GM19025 (cell line): Measurements from ENCODE around the gene OR6V1.
"Not testable (repeated sequence)": the region's sequence is repeated elsewhere in the genome, so short reads cannot be mapped to it uniquely, and the experiment has no call there.

ENCODE experiments used
- ATAC-seq: cut with Tn5 transposase; IDR thresholded peaks from one replicate; pipeline ENCODE4 v1.9.1; 2021; ENCODE audit warnings: mild to moderate bottlenecking, low read depth, moderate library complexity; ENCODE audit not compliant: unreplicated experiment

The OR6V1 gene

DNA sequence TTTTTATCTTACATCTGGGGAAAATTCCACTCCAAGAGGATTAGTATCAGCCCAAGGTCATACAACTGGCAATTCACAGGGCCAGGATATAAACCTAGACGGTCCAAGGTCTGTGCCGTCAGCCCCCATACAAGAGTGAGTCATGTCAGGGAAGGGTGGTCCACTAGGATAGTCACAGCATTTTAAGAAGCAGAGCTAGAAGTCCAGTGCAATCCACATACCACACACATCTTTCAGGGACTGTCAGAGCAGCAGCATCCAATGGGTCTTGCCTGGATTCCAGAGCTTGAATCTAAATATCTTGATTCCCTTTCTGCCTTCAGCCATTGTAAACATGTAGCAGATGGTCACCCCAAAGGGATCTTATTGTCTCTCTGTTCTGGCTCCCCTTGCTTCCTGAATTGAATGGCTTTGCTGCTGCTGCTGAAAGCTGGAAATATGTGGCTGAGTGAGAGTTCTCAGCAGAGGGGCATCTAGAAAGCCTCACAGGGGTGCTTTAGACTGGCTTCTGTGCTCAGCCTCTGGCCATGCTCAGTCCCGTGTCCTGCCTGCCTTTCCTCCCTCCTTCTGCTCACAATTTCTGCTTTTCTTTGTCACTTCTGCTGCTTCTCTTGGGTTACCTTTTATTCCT, 9.9 kb upstream of the OR6V1 start:
- ATAC-seq, result no peak

DNA sequence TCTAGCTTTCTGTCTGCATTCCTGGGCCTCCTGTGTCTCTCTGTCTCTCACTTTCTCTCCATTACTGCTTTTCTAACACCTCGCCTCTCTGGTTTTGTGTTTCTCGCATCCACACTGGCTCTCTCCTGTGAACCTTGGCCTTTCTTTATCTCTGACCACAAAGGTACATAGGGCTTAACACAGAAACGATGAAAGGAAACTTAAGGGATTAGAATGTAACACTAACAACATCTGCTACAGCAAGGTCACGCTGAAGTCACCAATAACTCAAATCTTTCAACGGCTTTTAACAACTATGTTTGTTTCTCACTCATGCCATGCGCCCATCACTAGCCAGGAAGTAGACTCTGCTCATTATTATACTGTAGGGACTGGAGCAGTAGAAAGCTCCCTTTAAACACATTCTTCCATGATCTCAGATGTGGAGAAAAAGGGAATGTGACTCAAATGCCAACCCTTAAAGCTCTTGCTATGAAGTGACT, 9.3 kb upstream of the OR6V1 start:
- ATAC-seq, result no peak

DNA sequence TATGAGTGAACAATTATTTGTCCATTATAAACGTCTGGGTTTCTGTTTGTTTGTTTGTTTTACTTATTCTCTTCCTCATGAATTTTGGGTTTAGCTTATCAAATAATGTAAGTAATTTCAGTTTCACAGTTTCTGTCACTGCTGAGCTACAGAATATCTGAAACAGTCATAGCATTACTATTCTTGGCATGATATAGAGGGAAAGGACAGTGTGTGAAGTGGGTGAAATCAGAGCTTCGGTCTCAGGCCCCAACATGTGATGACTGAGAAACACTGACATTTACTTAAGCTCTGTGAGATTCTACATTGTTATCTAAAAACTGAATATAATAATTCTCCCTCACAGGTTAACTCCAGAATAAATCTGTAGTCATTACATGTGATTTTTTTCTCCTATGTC, 8.8 kb upstream of the OR6V1 start:
- ATAC-seq, result no peak

DNA sequence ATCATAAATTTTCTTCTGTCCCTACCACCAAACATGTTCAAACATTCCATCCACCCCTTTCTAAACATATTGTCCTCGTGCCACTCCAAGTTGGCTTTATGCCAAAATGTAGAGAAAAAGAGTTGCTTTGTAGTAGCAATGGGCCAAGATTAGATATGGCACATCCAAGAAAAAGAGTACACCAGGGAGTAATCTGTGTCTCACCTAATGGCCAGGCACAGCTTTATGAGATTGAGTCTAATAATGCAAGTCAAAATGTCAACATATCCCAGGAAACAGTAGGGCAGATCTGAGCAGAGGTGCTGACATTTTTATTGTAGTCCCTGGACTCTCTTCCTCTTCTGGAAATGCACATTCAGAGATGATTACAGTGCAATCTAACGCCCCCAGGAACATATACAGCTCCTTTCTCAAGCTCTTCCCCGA, 5.7 kb upstream of the OR6V1 start:
- no peak for ATAC-seq

DNA sequence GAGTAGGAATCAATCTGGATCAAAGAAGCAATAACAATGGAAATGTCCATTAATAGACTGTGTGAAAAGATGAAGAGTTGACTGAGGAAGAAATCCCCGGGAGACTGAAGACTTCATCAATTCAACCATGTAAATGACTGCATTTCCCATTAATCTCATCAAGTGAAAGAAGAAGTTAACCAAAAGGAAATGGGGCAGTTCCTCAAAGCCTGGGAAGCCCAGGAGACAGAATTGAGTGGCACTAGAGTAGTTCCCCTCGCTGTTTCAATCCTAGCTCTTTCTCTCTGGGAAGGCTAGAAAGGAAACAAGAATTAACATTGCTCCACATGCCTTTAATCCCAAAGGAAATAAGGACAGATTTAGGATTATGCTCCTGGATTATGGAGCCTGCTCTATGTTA, 4.8 kb upstream of the OR6V1 start:
- ATAC-seq, result no peak

DNA sequence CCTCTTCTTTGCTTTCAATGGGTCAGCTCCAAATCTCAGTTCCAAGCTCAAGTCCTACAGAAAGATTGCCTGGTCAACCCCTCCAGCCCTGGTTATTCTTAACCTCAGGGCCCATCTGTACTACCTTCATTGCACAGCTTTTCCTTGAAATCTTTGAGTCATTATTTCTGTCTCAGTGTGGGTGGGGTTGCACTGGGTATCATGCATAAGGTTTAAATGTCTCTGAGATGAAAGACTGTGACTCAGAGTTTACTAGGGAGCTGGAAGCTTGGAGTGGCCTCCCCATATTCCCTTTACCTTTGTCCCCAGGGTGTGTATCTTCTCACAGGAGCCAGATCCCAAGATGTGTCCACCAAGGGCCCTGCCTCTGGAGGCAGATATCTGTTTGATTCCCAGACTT, 3.3 kb upstream of the OR6V1 start:
- no peak for ATAC-seq

DNA sequence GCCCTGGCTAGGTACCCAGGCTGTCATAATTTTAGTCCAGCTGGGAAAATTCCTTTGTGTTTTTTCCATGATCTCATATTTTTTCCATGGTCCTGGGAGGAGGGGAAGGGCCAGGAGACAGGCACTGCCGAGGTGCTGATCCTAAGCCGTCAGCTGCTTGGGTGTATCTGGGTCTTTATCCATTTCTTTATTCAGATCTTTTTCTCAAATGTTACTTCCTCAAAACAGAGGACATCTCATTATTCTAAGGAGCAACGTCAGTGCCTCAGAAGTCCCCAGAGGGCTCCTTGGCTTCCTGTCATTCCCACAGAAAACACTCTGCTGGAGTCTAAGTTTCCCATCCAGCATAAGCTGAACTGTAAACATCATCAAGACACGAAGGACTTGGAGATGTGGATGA, 2.8 kb upstream of the OR6V1 start:
- no peak for ATAC-seq

DNA sequence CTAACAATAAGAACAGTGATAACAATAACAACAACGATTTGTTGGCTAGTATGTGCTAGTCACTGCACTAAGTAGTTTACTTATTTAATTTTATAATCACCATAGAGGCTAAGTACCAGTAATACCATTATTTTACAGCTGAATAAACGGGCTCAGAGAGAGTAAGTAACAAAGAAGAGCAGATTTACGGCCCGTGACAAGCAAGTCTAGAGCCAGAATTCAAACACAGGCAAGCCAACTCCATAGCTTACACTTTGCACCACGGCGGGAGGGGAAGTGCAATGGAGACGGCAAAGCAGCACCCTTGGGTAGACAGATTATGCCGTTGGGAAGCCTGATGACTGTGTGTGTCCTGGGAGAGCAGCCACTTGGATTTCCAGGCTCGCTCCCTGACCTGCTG, 1.2 kb upstream of the OR6V1 start:
- ATAC-seq, result no peak

DNA sequence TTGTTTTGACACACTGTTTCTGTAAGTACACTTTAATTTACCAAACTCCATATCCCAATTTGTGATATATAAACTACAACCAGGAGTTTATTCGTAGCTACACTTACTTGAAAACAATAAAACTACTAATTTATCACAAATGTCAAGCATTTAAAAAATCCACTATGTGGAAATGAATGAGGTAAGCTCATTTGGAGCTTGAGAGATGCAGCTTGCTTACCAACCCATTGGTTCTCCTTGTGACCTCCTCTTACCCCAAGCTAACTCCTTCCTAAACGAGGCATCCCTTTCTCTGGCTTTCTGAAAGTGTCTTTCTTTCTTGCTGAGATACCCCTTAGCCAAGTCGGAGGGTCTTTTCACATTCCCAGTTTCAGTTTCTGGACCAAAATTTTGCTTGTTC, 2.5 kb downstream of the OR6V1 start:
- ATAC-seq, result no peak

DNA sequence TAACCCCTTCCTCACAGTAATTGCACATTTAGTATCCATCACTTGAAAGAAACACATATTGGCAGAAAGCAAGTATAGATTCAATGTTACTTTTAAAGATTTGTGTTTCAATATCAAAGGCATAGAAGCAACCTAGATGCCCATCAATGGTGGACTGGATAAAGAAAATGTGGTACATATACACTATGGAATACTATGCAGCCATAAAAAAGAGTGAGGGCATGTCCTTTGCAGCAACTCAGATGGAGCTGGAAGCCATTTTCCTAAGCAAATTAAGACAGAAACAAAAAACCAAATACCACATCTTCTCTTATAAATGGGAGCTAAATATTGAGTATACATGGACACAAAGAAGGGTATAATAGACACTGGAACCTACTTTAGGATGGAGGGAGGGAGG, 3.6 kb downstream of the OR6V1 start:
- no peak for ATAC-seq

DNA sequence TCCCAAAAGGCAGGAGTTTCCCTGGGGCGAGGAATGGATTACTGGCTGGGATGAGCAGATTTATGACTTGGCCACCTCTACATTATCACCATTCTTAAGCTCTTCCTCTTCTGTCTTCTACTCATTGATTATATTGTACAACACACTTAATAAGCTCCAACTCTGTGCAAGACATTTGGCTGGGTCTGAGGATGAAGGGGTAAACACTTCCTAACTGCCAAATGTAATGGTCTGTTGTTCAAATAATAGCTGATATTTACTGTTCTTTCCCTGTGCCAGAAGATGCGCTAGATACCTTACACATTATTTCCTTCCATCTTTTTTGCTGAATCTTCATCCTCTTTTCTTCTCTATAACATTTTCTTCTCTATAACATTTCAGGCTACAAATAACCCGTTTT, 11.6 kb downstream of the OR6V1 start:
- no peak for ATAC-seq

DNA sequence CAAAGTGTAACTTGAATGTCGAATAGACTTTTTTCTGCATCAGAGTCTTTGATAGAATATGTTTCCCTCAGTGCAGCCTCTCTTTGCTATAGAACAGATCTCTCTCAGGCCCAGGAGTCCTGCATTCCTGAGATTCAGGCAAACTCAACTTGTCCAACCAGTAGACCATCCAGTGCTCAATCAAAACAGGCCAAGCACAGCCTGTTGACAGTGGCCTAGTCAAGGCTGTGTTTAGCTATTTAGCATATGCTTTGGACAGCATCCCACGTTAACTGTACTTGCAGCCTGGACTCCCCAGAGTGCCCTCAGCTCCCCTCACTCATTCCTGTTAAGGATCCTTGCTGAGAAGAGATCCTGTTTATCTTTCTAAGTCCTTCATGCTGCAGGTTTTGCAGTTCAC, 16.3 kb downstream of the OR6V1 start:
- no peak for ATAC-seq

DNA sequence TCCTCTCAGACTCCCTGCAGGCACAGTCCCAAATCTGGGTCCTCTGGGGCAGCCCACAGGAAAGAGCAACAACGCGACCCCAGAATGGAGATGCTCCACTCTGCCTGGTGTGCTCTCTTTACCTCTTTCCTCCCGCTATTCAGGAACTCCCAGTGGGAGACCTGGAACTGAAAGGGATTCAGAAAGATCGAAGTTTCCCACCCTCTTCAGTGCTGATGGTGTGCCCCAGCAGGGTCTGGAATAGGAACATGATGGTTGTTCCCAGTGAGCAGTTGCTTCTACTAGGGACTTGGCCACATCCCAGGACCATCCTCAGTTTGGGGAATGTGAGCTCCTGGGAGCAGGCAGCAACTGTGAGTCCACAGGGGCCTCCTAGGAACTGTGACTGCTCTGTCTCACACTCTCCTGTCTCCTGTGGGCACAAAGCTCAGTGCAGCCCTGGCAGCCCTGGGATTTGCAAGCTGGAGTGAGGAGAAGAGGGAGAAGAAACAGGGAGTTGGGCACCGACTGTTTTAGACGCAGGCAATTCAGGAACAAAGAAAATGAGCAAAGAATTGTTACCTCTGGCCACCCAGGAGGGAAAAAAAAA, 17.9 kb downstream of the OR6V1 start:
- ATAC-seq, result no peak

DNA sequence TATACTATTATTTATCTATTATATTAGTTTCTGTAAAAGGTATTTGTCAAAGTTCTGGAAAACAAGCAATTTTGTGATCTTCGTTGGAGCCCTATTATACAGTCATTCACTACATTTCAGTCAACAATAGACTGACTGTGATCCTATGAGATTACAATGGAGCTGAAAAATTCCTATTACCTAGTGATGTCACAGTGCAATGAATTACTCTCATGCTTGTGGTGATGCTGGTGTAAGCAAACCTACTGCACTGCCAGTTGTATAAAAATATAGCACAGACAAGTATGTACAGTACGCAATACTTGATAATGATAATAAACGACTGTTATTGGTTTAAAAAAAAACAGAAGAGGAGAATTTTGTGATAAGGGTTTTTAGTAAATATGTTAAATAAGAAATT, 21.4 kb downstream of the OR6V1 start:
- no peak for ATAC-seq

DNA sequence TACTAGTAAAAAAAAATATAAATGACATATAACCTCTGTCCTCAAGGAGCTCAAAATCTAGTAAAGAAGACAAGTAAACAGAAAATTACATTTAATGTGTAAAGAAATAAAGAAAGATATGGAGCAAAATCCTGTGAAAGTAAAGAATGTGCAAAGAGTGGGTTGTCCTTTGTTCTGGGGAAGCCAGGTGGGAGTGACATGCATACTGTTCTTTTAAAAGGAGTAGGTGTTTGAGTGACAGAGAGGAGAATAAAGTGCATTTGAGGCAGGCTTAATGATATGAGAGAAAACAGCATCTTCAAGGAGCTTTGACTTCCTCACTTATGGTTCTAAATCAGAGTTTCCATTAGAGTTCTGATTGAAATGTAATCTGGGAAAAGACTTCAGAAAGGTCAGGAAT, 22.0 kb downstream of the OR6V1 start:
- ATAC-seq, result no peak

DNA sequence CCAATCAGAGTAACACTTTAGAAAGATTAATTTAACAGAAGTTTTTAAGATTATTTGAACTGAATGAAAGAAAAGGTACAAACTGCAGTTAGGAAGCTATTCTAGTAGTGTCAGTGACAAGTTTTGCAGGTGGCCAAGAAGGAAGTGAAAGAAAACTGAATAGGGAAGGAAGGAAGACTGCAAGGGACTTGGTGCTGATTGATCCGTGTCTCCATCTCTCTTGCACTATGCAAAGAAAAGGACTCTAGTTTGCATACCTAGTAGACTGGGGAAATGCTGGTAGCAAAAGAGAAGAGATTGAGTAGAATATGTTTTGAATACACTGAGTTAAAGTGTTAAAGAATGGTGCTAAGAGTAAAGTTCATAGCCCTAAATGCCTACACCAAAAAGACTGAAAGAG, 33.0 kb downstream of the OR6V1 start:
- ATAC-seq, result no peak

DNA sequence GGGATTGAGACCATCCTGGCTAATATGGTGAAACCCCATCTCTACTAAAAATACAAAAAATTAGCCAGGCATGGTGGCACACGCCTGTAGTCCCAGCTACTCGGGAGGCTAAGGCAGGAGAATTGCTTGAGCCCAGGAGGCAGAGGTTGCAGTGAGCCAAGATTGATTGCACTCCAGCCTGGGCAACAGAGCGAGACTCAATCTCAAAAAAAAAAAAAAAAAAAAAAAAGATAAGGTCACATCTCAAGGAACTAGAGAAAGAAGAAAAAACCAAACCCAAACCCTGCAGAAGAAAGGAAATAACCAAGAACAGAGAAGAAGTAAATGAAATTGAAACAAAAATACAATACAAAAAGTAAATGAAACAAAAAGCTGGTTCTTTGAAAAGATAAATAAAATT, 33.5 kb downstream of the OR6V1 start:
- ATAC-seq, result not testable (repeated sequence)

DNA sequence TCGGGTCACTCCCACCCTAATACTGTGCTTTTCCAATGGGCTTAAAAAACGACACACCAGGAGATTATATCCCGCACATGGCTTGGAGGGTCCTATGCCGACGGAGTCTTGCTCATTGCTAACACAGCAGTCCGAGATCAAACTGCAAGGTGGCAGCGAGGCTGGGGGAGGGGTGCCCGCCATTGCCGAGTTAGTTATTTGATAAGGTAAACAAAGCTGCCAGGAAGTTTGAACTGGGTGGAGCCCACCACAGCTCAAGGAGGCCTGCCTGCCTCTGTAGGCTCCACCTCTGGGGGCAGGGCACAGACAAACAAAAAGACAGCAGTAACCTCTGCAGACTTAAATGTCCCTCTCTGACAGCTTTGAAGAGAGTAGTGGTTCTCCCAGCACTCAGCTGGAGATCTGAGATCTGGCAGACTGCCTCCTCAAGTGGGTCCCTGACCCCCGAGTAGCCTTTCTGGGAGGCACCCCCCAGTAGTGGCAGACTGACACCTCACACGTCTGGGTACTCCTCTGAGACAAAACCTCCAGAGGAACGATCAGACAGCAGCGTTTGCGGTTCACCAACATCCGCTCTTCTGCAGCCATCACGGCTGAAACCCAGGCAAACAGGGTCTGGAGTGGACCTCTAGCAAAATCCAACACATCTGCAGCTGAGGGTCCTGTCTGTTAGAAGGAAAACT, 36.5 kb downstream of the OR6V1 start:
- ATAC-seq, result not testable (repeated sequence)

DNA sequence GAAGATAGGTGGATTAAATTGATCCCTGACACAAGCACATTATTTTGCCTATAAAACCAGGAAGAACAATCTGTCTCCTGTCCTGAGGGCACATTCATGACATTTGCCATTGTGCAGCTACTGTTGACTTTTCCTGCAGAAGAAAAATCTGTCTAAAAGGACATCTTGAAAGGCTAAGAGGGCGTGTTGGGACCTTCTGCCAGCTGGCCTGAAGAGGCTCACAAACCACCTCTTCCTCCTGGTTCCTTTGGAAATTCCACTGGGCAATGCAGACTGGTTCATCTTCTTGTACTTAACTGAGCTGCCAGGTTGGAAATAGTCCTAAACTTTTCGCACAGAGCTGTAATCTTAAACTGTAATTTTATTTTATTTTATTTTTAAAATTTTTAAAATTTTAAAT, 44.0 kb downstream of the OR6V1 start:
- ATAC-seq, result no peak

DNA sequence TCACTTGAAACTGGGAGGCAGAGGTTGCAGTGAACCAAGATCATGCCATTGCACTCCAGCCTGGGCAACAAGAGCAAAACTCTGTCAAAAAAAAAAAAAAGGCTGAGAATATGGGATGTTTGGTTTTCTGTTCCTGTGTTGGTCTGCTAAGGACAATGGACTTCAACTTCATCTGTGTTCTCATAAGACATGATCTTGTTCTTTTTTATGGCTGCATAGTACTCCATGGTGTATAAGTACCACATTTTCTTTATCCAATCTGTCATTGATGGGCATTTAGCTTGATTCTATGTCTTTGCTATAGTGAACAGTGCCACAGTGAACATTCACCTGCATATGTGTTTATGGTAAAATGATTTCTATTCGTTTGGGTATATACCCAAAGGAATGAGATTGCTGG, 47.4 kb downstream of the OR6V1 start:
- not testable (repeated sequence) for ATAC-seq
